Measurements from ENCODE around the gene NR3C2. TPM values are rescaled to one million over a fixed set of nuclear protein-coding genes. Genes with fewer than 3 reads are reported as not detected.

Gene NR3C2
- total and polyA plus RNA-seq, 4 donors: 2.8 to 43.9 (median 11.5) TPM

- DNase-seq (no peak), ATAC-seq (ENCODE audit: insufficient read depth, low FRiP score) (no peak)
- no peak for TF ChIP-seq CTCF (IDR thresholded peaks at IDR 0.05; ENCODE audit: control extremely low read depth, extremely low read depth)
- H3K4me1 ChIP-seq (ENCODE audit: control insufficient read depth in 5 of 5, insufficient read depth in 5 of 5, low read length in 5 of 5): peaks cover 0 to 14% (median 0%) of the 10 kb centered on the region in 5 donors
- H3K27ac ChIP-seq (ENCODE audit: low read depth in 1 of 2, low read length in 1 of 2): peak overlapping the region in 1 of 2 donors; percentile 68
- peaks cover 0 to 1% (median 0%) of the 10 kb centered on the region in 4 donors for H3K36me3 ChIP-seq (ENCODE audit: control insufficient read depth in 4 of 4, insufficient read depth in 4 of 4, low read length in 4 of 4)
- H3K9ac ChIP-seq (ENCODE audit: insufficient read depth in 1 of 2, low read length in 2 of 2): no peak overlapping the region
- no peak overlapping the region for H3K4me3 ChIP-seq
- no peaks in the 10 kb centered on the region for H3K27me3 ChIP-seq (ENCODE audit: control insufficient read depth in 3 of 3, insufficient read depth in 3 of 3, low read length in 2 of 3)
- no peaks in the 10 kb centered on the region for H3K9me3 ChIP-seq (ENCODE audit: control insufficient read depth in 4 of 4, insufficient read depth in 3 of 4, low read length in 3 of 4)
- 63 to 75% methylated on average over 6 of the region's 6 CpGs for WGBS, 2 donors
Measured at GRCh38 chr4:148166132-148166591, 276.1 kb downstream of the NR3C2 start.

GRCh38 chr4:148164557-148164956 lies 277.7 kb downstream of the NR3C2 start:
- peaks cover 0 to 14% (median 0%) of the 10 kb centered on the region in 5 donors for H3K4me1 ChIP-seq (ENCODE audit: control insufficient read depth in 5 of 5, insufficient read depth in 5 of 5, low read length in 5 of 5)
- no peak for TF ChIP-seq CTCF (IDR thresholded peaks at IDR 0.05; ENCODE audit: control extremely low read depth, extremely low read depth)
- no peak for DNase-seq
- 54 to 83% methylated on average over 2 of the region's 2 CpGs for WGBS, 2 donors
- H3K36me3 ChIP-seq (ENCODE audit: control insufficient read depth in 4 of 4, insufficient read depth in 4 of 4, low read length in 4 of 4): peaks cover 0 to 1% (median 0%) of the 10 kb centered on the region in 4 donors
- no peaks in the 10 kb centered on the region for H3K9me3 ChIP-seq (ENCODE audit: control insufficient read depth in 4 of 4, insufficient read depth in 3 of 4, low read length in 3 of 4)
- no peak overlapping the region for H3K27ac ChIP-seq (ENCODE audit: low read depth in 1 of 2, low read length in 1 of 2)
- no peak overlapping the region for H3K9ac ChIP-seq (ENCODE audit: insufficient read depth in 1 of 2, low read length in 2 of 2)
- ATAC-seq (ENCODE audit: insufficient read depth, low FRiP score): no peak
- H3K27me3 ChIP-seq (ENCODE audit: control insufficient read depth in 3 of 3, insufficient read depth in 3 of 3, low read length in 2 of 3): no peaks in the 10 kb centered on the region
- no peak overlapping the region for H3K4me3 ChIP-seq

GRCh38 chr4:148162991-148163390 lies 279.2 kb downstream of the NR3C2 start:
- no peak overlapping the region for H3K9ac ChIP-seq (ENCODE audit: insufficient read depth in 1 of 2, low read length in 2 of 2)
- H3K36me3 ChIP-seq (ENCODE audit: control insufficient read depth in 4 of 4, insufficient read depth in 4 of 4, low read length in 4 of 4): peaks cover 0 to 1% (median 0%) of the 10 kb centered on the region in 4 donors
- WGBS, 2 donors: 44 to 90% methylated on average over 1 of the region's 1 CpG
- no peak for DNase-seq
- H3K4me1 ChIP-seq (ENCODE audit: control insufficient read depth in 5 of 5, insufficient read depth in 5 of 5, low read length in 5 of 5): peaks cover 0 to 14% (median 0%) of the 10 kb centered on the region in 5 donors
- H3K4me3 ChIP-seq: no peak overlapping the region
- H3K9me3 ChIP-seq (ENCODE audit: control insufficient read depth in 4 of 4, insufficient read depth in 3 of 4, low read length in 3 of 4): no peaks in the 10 kb centered on the region
- no peak for TF ChIP-seq CTCF (IDR thresholded peaks at IDR 0.05; ENCODE audit: control extremely low read depth, extremely low read depth)
- no peak for ATAC-seq (ENCODE audit: insufficient read depth, low FRiP score)
- no peaks in the 10 kb centered on the region for H3K27me3 ChIP-seq (ENCODE audit: control insufficient read depth in 3 of 3, insufficient read depth in 3 of 3, low read length in 2 of 3)
- H3K27ac ChIP-seq (ENCODE audit: low read depth in 1 of 2, low read length in 1 of 2): no peak overlapping the region

GRCh38 chr4:148162519-148162918 lies 279.7 kb downstream of the NR3C2 start:
- Histone ChIP-seq H3K9me3 (ENCODE audit: control insufficient read depth in 4 of 4, insufficient read depth in 3 of 4, low read length in 3 of 4) (no peaks in the 10 kb centered on the region), H3K9ac (ENCODE audit: insufficient read depth in 1 of 2, low read length in 2 of 2) (no peak overlapping the region), H3K4me3 (no peak overlapping the region), H3K36me3 (ENCODE audit: control insufficient read depth in 4 of 4, insufficient read depth in 4 of 4, low read length in 4 of 4) (peaks cover 0 to 1% (median 0%) of the 10 kb centered on the region in 4 donors), H3K27me3 (ENCODE audit: control insufficient read depth in 3 of 3, insufficient read depth in 3 of 3, low read length in 2 of 3) (no peaks in the 10 kb centered on the region), H3K4me1 (ENCODE audit: control insufficient read depth in 5 of 5, insufficient read depth in 5 of 5, low read length in 5 of 5) (peaks cover 0 to 14% (median 0%) of the 10 kb centered on the region in 5 donors), H3K27ac (ENCODE audit: low read depth in 1 of 2, low read length in 1 of 2) (no peak overlapping the region)
- TF ChIP-seq CTCF (IDR thresholded peaks at IDR 0.05; ENCODE audit: control extremely low read depth, extremely low read depth): no peak
- no peak for DNase-seq
- ATAC-seq (ENCODE audit: insufficient read depth, low FRiP score): no peak
- 84 to 91% methylated on average over 5 of the region's 5 CpGs for WGBS, 2 donors

Measured in lung (tissue), 12 donors.